ENCODE results near the gene ADORA1. TPM values are rescaled to one million over a fixed set of nuclear protein-coding genes. Genes with fewer than 3 reads are reported as not detected.

The ADORA1 gene
- total RNA-seq, 5 donors from 2014 or later (not counting 1 experiment from before 2014, with no cell fraction given): not detected

- no peak overlapping the region for H3K4me3 ChIP-seq (ENCODE audit: control insufficient read depth in 1 of 2, extremely low read depth in 1 of 2, low read length in 1 of 2)
- peaks cover 0 to 16% (median 9%) of the 10 kb centered on the region in 3 donors for H3K9me3 Mint-ChIP-seq
Measured at GRCh38 chr1:203161703-203162102, 34.2 kb downstream of the ADORA1 start.

GRCh38 chr1:203162403-203162802 is 34.9 kb downstream of the ADORA1 start:
- no peak overlapping the region for H3K27ac Mint-ChIP-seq
- Histone ChIP-seq H3K4me3 (ENCODE audit: control insufficient read depth in 1 of 2, extremely low read depth in 1 of 2, low read length in 1 of 2) (no peak overlapping the region), H3K4me1 (ENCODE audit: control insufficient read depth in 1 of 2, extremely low read depth in 1 of 2, insufficient read depth in 2 of 2, low read length in 2 of 2) (no peaks in the 10 kb centered on the region), H3K36me3 (ENCODE audit: control insufficient read depth in 2 of 2, extremely low read depth in 1 of 2, insufficient read depth in 1 of 2, low read length in 1 of 2) (no peaks in the 10 kb centered on the region), H3K27me3 (replicated peaks in 1 of 2; ENCODE audit: control insufficient read depth in 2 of 2, extremely low read depth in 1 of 2, insufficient read depth in 2 of 2, low read length in 1 of 2) (peaks cover 0 to 47% of the 10 kb centered on the region in 2 experiments), H3K9me3 (no peaks in the 10 kb centered on the region), H3K27ac (ENCODE audit: low read length) (no peak overlapping the region)
- H3K4me3 Mint-ChIP-seq: no peak overlapping the region
- DNase-seq (no peak), ATAC-seq (replicated peaks in 1 of 4) (no peak)
- H3K27me3 Mint-ChIP-seq: peaks cover 18 to 35% of the 10 kb centered on the region in 2 donors
- no peaks in the 10 kb centered on the region for H3K36me3 Mint-ChIP-seq
- H3K9me3 Mint-ChIP-seq: peaks cover 0 to 16% (median 9%) of the 10 kb centered on the region in 3 donors
- H3K4me1 Mint-ChIP-seq: no peaks in the 10 kb centered on the region
- WGBS (ENCODE audit: insufficient coverage): 40% methylated on average over 1 of the region's 1 CpG
- POLR2A ChIA-PET: no interaction called here
- CTCF ChIA-PET: no interaction called here

More at GRCh38 chr1:203161703-203162102, 34.2 kb downstream of the ADORA1 start:
- 89% methylated on average over 10 of the region's 11 CpGs for WGBS (ENCODE audit: insufficient coverage)
- peaks cover 18 to 35% of the 10 kb centered on the region in 2 donors for H3K27me3 Mint-ChIP-seq
- no peaks in the 10 kb centered on the region for H3K4me1 ChIP-seq (ENCODE audit: control insufficient read depth in 1 of 2, extremely low read depth in 1 of 2, insufficient read depth in 2 of 2, low read length in 2 of 2)
- no peak for DNase-seq
- H3K27ac ChIP-seq (ENCODE audit: low read length): no peak overlapping the region
- H3K4me3 Mint-ChIP-seq: no peak overlapping the region
- no peaks in the 10 kb centered on the region for H3K36me3 Mint-ChIP-seq
- ChIA-PET CTCF (no interaction called here), POLR2A (no interaction called here)
- ATAC-seq (replicated peaks in 1 of 4): no peak
- H3K27ac Mint-ChIP-seq: no peak overlapping the region
- H3K27me3 ChIP-seq (replicated peaks in 1 of 2; ENCODE audit: control insufficient read depth in 2 of 2, extremely low read depth in 1 of 2, insufficient read depth in 2 of 2, low read length in 1 of 2): peaks cover 0 to 40% of the 10 kb centered on the region in 2 experiments
- no peaks in the 10 kb centered on the region for H3K36me3 ChIP-seq (ENCODE audit: control insufficient read depth in 2 of 2, extremely low read depth in 1 of 2, insufficient read depth in 1 of 2, low read length in 1 of 2)
- no peaks in the 10 kb centered on the region for H3K4me1 Mint-ChIP-seq
- no peaks in the 10 kb centered on the region for H3K9me3 ChIP-seq

- ATAC-seq (replicated peaks in 1 of 4) (no peak), DNase-seq (no peak)
- no peaks in the 10 kb centered on the region for H3K4me1 Mint-ChIP-seq
- H3K36me3 ChIP-seq (ENCODE audit: control insufficient read depth in 2 of 2, extremely low read depth in 1 of 2, insufficient read depth in 1 of 2, low read length in 1 of 2): no peaks in the 10 kb centered on the region
- no peaks in the 10 kb centered on the region for H3K36me3 Mint-ChIP-seq
- POLR2A ChIA-PET: no interaction called here
- no peak overlapping the region for H3K27ac Mint-ChIP-seq
- no peaks in the 10 kb centered on the region for H3K9me3 ChIP-seq
- H3K27ac ChIP-seq (ENCODE audit: low read length): no peak overlapping the region
- H3K27me3 ChIP-seq (replicated peaks in 1 of 2; ENCODE audit: control insufficient read depth in 2 of 2, extremely low read depth in 1 of 2, insufficient read depth in 2 of 2, low read length in 1 of 2): peaks cover 0 to 50% of the 10 kb centered on the region in 2 experiments
- peaks cover 18 to 35% of the 10 kb centered on the region in 2 donors for H3K27me3 Mint-ChIP-seq
- whole genome bisulfite sequencing (ENCODE audit: insufficient coverage): 76% methylated on average over 4 of the region's 7 CpGs
- H3K9me3 Mint-ChIP-seq: peaks cover 0 to 6% (median 4%) of the 10 kb centered on the region in 3 donors
- no peak overlapping the region for H3K4me3 Mint-ChIP-seq
- CTCF ChIA-PET: no interaction called here
- H3K4me1 ChIP-seq (ENCODE audit: control insufficient read depth in 1 of 2, extremely low read depth in 1 of 2, insufficient read depth in 2 of 2, low read length in 2 of 2): no peaks in the 10 kb centered on the region
- no peak overlapping the region for H3K4me3 ChIP-seq (ENCODE audit: control insufficient read depth in 1 of 2, extremely low read depth in 1 of 2, low read length in 1 of 2)
Measured at GRCh38 chr1:203163891-203164635, 36.5 kb downstream of the ADORA1 start.

- WGBS (ENCODE audit: insufficient coverage): 83% methylated on average over 24 of the region's 28 CpGs
- Mint-ChIP-seq H3K4me1 (no peaks in the 10 kb centered on the region), H3K27ac (no peak overlapping the region), H3K27me3 (peaks cover 18 to 33% of the 10 kb centered on the region in 2 donors), H3K9me3 (no peaks in the 10 kb centered on the region), H3K36me3 (no peaks in the 10 kb centered on the region), H3K4me3 (no peak overlapping the region)
- ChIA-PET CTCF (no interaction called here), POLR2A (no interaction called here)
- Histone ChIP-seq H3K4me1 (ENCODE audit: control insufficient read depth in 1 of 2, extremely low read depth in 1 of 2, insufficient read depth in 2 of 2, low read length in 2 of 2) (no peaks in the 10 kb centered on the region), H3K9me3 (no peaks in the 10 kb centered on the region), H3K27ac (ENCODE audit: low read length) (no peak overlapping the region), H3K4me3 (ENCODE audit: control insufficient read depth in 1 of 2, extremely low read depth in 1 of 2, low read length in 1 of 2) (no peak overlapping the region), H3K27me3 (replicated peaks in 1 of 2; ENCODE audit: control insufficient read depth in 2 of 2, extremely low read depth in 1 of 2, insufficient read depth in 2 of 2, low read length in 1 of 2) (peaks cover 0 to 47% of the 10 kb centered on the region in 2 experiments), H3K36me3 (ENCODE audit: control insufficient read depth in 2 of 2, extremely low read depth in 1 of 2, insufficient read depth in 1 of 2, low read length in 1 of 2) (no peaks in the 10 kb centered on the region)
- DNase-seq (no peak), ATAC-seq (replicated peaks in 1 of 4) (no peak)
Measured at GRCh38 chr1:203165101-203165799, 37.7 kb downstream of the ADORA1 start.

- no peak for ATAC-seq (replicated peaks in 1 of 4)
- H3K4me3 ChIP-seq (ENCODE audit: control insufficient read depth in 1 of 2, extremely low read depth in 1 of 2, low read length in 1 of 2): no peak overlapping the region
- ChIA-PET CTCF (no interaction called here), POLR2A (no interaction called here)
- no peaks in the 10 kb centered on the region for H3K4me1 ChIP-seq (ENCODE audit: control insufficient read depth in 1 of 2, extremely low read depth in 1 of 2, insufficient read depth in 2 of 2, low read length in 2 of 2)
- Mint-ChIP-seq H3K27ac (no peak overlapping the region), H3K9me3 (no peaks in the 10 kb centered on the region), H3K36me3 (no peaks in the 10 kb centered on the region), H3K4me3 (no peak overlapping the region), H3K4me1 (no peaks in the 10 kb centered on the region), H3K27me3 (peaks cover 18 to 32% of the 10 kb centered on the region in 2 donors)
- peaks cover 0 to 47% of the 10 kb centered on the region in 2 experiments for H3K27me3 ChIP-seq (replicated peaks in 1 of 2; ENCODE audit: control insufficient read depth in 2 of 2, extremely low read depth in 1 of 2, insufficient read depth in 2 of 2, low read length in 1 of 2)
- no peaks in the 10 kb centered on the region for H3K9me3 ChIP-seq
- no peaks in the 10 kb centered on the region for H3K36me3 ChIP-seq (ENCODE audit: control insufficient read depth in 2 of 2, extremely low read depth in 1 of 2, insufficient read depth in 1 of 2, low read length in 1 of 2)
- H3K27ac ChIP-seq (ENCODE audit: low read length): no peak overlapping the region
- WGBS (ENCODE audit: insufficient coverage): 100% methylated on average over 3 of the region's 8 CpGs
- no peak for DNase-seq
Measured at GRCh38 chr1:203165800-203166161, 38.3 kb downstream of the ADORA1 start.

- H3K9me3 ChIP-seq: no peaks in the 10 kb centered on the region
- no peaks in the 10 kb centered on the region for H3K4me1 ChIP-seq (ENCODE audit: control insufficient read depth in 1 of 2, extremely low read depth in 1 of 2, insufficient read depth in 2 of 2, low read length in 2 of 2)
- H3K27me3 ChIP-seq (replicated peaks in 1 of 2; ENCODE audit: control insufficient read depth in 2 of 2, extremely low read depth in 1 of 2, insufficient read depth in 2 of 2, low read length in 1 of 2): peaks cover 0 to 47% of the 10 kb centered on the region in 2 experiments
- Mint-ChIP-seq H3K9me3 (no peaks in the 10 kb centered on the region), H3K27ac (no peak overlapping the region), H3K4me1 (no peaks in the 10 kb centered on the region), H3K36me3 (no peaks in the 10 kb centered on the region), H3K4me3 (no peak overlapping the region), H3K27me3 (peaks cover 18 to 29% of the 10 kb centered on the region in 2 donors)
- no peaks in the 10 kb centered on the region for H3K36me3 ChIP-seq (ENCODE audit: control insufficient read depth in 2 of 2, extremely low read depth in 1 of 2, insufficient read depth in 1 of 2, low read length in 1 of 2)
- no peak overlapping the region for H3K4me3 ChIP-seq (ENCODE audit: control insufficient read depth in 1 of 2, extremely low read depth in 1 of 2, low read length in 1 of 2)
- POLR2A ChIA-PET: no interaction called here
- CTCF ChIA-PET: interaction anchor here in 1 of 2 donors (0.7 kb wide), 1 partner anchor 1984 kb away, joined by 3 read pairs; no protein-coding TSS in a partner anchor
- 41% methylated on average over 10 of the region's 14 CpGs for WGBS (ENCODE audit: insufficient coverage)
- H3K27ac ChIP-seq (ENCODE audit: low read length): no peak overlapping the region
- ATAC-seq (replicated peaks in 1 of 4): peak in 1 of 4 experiments; percentile 37
- DNase-seq: peak in 1 of 35 experiments; percentile 6
Measured at GRCh38 chr1:203166192-203166940, 38.8 kb downstream of the ADORA1 start.

All from T-cell (primary cell).